ENCODE results near the gene DSCAML1.

DNA sequence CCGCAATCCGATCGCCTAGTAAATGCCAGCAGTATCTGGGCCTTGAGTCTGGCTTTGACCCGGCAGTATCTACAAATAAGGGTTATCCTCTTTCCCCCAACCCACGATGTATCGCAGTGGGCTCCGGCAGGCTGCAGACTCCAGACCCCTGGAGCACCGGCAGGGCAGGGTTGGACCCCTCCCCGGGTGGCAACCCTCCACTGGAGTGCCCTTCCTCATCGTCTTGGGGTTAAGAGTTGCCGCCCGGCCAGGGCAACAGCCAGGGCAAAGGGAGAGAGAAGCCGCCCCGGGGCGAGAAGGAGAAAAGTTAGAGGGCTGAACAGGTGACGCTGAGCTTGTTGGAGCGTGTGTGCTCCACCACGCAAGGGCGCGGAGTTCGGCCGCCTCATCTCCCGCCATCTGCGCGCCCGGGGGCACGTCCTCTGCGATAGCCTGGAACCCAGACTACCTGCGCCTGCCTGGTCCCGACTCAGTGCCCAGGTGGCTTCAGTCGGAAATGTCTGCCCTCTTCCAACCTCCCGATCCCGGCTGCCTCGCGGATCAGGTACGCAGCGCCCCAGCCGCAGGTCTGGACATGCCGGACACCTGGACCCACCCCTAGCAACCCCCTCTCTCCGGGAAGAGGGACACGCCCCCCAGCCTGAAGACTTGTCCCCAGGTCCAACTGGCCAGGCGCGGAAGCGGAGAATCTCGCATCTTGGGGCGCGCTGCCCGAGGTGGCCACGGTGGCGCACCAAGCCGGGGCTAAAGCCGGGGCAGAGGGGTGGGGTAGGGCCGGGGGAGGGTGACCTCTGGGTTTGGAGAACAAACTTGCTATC is 1.2 kb downstream of the DSCAML1 start:
- TF ChIP-seq EZH2phosphoT487 (IDR thresholded peaks at IDR 0.05; ENCODE audit: borderline replicate concordance, low read depth, low read length): no peak
- TF ChIP-seq, protein P1, sequence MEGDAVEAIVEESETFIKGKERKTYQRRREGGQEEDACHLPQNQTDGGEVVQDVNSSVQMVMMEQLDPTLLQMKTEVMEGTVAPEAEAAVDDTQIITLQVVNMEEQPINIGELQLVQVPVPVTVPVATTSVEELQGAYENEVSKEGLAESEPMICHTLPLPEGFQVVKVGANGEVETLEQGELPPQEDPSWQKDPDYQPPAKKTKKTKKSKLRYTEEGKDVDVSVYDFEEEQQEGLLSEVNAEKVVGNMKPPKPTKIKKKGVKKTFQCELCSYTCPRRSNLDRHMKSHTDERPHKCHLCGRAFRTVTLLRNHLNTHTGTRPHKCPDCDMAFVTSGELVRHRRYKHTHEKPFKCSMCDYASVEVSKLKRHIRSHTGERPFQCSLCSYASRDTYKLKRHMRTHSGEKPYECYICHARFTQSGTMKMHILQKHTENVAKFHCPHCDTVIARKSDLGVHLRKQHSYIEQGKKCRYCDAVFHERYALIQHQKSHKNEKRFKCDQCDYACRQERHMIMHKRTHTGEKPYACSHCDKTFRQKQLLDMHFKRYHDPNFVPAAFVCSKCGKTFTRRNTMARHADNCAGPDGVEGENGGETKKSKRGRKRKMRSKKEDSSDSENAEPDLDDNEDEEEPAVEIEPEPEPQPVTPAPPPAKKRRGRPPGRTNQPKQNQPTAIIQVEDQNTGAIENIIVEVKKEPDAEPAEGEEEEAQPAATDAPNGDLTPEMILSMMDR (conservative IDR thresholded peaks at IDR 0.05; ENCODE audit: low read length): no peak

Measured in OCI-LY7 (cell line).